Measurements from ENCODE around the gene EPHA7.

DNA sequence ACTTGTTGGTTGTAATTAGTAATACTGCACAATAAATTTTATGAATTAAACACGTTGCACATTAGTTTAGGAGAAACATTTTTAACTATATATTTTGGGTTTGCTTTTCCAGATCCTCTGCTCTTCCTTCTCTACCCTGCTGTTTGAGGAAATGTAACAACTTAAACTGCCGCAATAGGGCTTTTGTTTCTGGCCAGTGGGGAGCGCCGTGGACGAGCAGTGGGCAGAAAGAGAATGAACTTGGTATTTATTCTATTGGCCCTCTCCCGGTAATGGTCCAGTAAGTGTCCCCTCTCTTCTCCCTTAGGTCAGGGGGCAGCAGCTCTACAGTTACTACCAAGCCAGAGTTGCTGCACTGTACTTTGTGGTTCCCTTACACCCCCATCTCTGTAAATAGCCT is 35.2 kb upstream of the EPHA7 start:
- TF ChIP-seq POLR2AphosphoS5 (IDR thresholded peaks at IDR 0.05; ENCODE audit: borderline replicate concordance, low read depth, low read length) = no peak
- no peak for TF ChIP-seq EZH2 (IDR thresholded peaks at IDR 0.05)
